GM12892 (cell line): Measurements from ENCODE around the gene AP3M1.

Source experiments
- DNase-seq: peaks from one replicate; pipeline ENCODE4 v3.0.0; 2011; ENCODE audit not compliant: insufficient read length
- FAIRE-seq: peaks from 2 replicates; lab custom pipeline; 2011; peaks lifted over from hg19 to GRCh38; lab: Jason Lieb, UNC
- POLR2A ChIP-seq: IDR thresholded peaks from 2 replicates; pipeline ENCODE4 v1.6.1; 2011; ENCODE audit warnings: low read depth, low read length, control low read depth
- POLR2AphosphoS5 ChIP-seq: IDR thresholded peaks from 2 replicates; pipeline ENCODE4 v1.6.1; 2011; ENCODE audit warnings: low read depth, low read length, control low read depth
- TAF1 ChIP-seq: IDR thresholded peaks from 2 replicates; pipeline ENCODE4 v1.6.1; 2011; ENCODE audit warnings: low read depth, mild to moderate bottlenecking, control low read depth, low read length, borderline replicate concordance

The AP3M1 gene

GRCh38 chr10:74086317-74086716 is 64.3 kb downstream of the AP3M1 start:
- TF ChIP-seq TAF1 (no peak), POLR2A (no peak), POLR2AphosphoS5 (no peak)
- DNase-seq: no peak
- peak; percentile 70 for FAIRE-seq

- FAIRE-seq (peak; percentile 81), DNase-seq (peak; percentile 21)
Observed at GRCh38 chr10:74084955-74085354, 65.7 kb downstream of the AP3M1 start.

GRCh38 chr10:74083304-74083703 is 67.3 kb downstream of the AP3M1 start:
- TF ChIP-seq TAF1: no peak
- TF ChIP-seq POLR2A: no peak
- TF ChIP-seq POLR2AphosphoS5: no peak
- FAIRE-seq (no peak), DNase-seq (no peak)

More at GRCh38 chr10:74084955-74085354, 65.7 kb downstream of the AP3M1 start:
- TF ChIP-seq POLR2A (no peak), TAF1 (no peak), POLR2AphosphoS5 (no peak)

- no peak for DNase-seq
- no peak for FAIRE-seq
- TF ChIP-seq POLR2AphosphoS5: no peak
- no peak for TF ChIP-seq POLR2A
- TF ChIP-seq TAF1: no peak
Observed at GRCh38 chr10:74081941-74082718, 68.5 kb downstream of the AP3M1 start.

- DNase-seq (no peak), FAIRE-seq (peak; percentile 44)
- TF ChIP-seq TAF1 (no peak), POLR2A (no peak), POLR2AphosphoS5 (no peak)
Observed at GRCh38 chr10:74081192-74081803, 69.3 kb downstream of the AP3M1 start.

- FAIRE-seq: no peak
- TF ChIP-seq TAF1: no peak
- DNase-seq: no peak
Observed at GRCh38 chr10:74079936-74080590, 70.6 kb downstream of the AP3M1 start.

GRCh38 chr10:74079028-74079935 is 71.3 kb downstream of the AP3M1 start:
- FAIRE-seq: peak; percentile 51
- TF ChIP-seq POLR2AphosphoS5: no peak
- no peak for DNase-seq

- DNase-seq (no peak), FAIRE-seq (no peak)
- no peak for TF ChIP-seq TAF1
- no peak for TF ChIP-seq POLR2AphosphoS5
- TF ChIP-seq POLR2A: no peak
Observed at GRCh38 chr10:74078037-74078436, 72.6 kb downstream of the AP3M1 start.

- no peak for FAIRE-seq
- no peak for DNase-seq
- no peak for TF ChIP-seq POLR2AphosphoS5
- TF ChIP-seq TAF1: no peak
- no peak for TF ChIP-seq POLR2A
Observed at GRCh38 chr10:74077416-74077815, 73.2 kb downstream of the AP3M1 start.

GRCh38 chr10:74076961-74077360 is 73.7 kb downstream of the AP3M1 start:
- TF ChIP-seq POLR2AphosphoS5 (no peak), POLR2A (no peak), TAF1 (no peak)
- FAIRE-seq (no peak), DNase-seq (no peak)

GRCh38 chr10:74075906-74076305 is 74.7 kb downstream of the AP3M1 start:
- FAIRE-seq: no peak
- TF ChIP-seq TAF1: no peak
- no peak for TF ChIP-seq POLR2AphosphoS5
- no peak for TF ChIP-seq POLR2A
- DNase-seq: no peak

GRCh38 chr10:74072503-74072902 is 78.1 kb downstream of the AP3M1 start:
- FAIRE-seq: no peak
- no peak for DNase-seq
- TF ChIP-seq TAF1 (no peak), POLR2AphosphoS5 (no peak), POLR2A (no peak)
